GM12864 (cell line): ENCODE measurements around the gene ENPP3.

Experiments used
- DNase-seq: peaks from one replicate; pipeline ENCODE4 v3.0.0-alpha.2; 2011; ENCODE audit warnings: low read depth
- H3K4me3 ChIP-seq: 2 replicates; pipeline ENCODE4 v1.5.1; 2011; ENCODE audit warnings: mild to moderate bottlenecking, low read depth, low read length, control low read depth
- CTCF ChIP-seq: IDR thresholded peaks from 2 replicates; pipeline ENCODE4 v1.5.1; 2011; ENCODE audit warnings: low read depth, mild to moderate bottlenecking, moderate library complexity, low read length, control low read depth, inconsistent platforms; ENCODE audit errors: missing control alignments

The ENPP3 gene

GRCh38 chr6:131769385-131770141 is 132.5 kb downstream of the ENPP3 start:
- no peak overlapping the region for H3K4me3 ChIP-seq
- TF ChIP-seq CTCF, result no peak
- no peak for DNase-seq

- no peak overlapping the region for H3K4me3 ChIP-seq
- TF ChIP-seq CTCF, result no peak
- DNase-seq, result no peak
These were observed 133.7 kb downstream of the ENPP3 start for GRCh38 chr6:131770776-131771175.

GRCh38 chr6:131773284-131773950 is 136.3 kb downstream of the ENPP3 start:
- TF ChIP-seq CTCF, result no peak

GRCh38 chr6:131775886-131776285 is 138.8 kb downstream of the ENPP3 start:
- no peak for TF ChIP-seq CTCF
- DNase-seq, result no peak
- H3K4me3 ChIP-seq, result no peak overlapping the region

More at GRCh38 chr6:131773284-131773950, 136.3 kb downstream of the ENPP3 start:
- no peak overlapping the region for H3K4me3 ChIP-seq
- DNase-seq, result no peak

- no peak for TF ChIP-seq CTCF
- DNase-seq, result no peak
- no peak overlapping the region for H3K4me3 ChIP-seq
These were observed 139.9 kb downstream of the ENPP3 start for GRCh38 chr6:131776985-131777384.

- no peak for DNase-seq
- TF ChIP-seq CTCF, result no peak
- H3K4me3 ChIP-seq, result no peak overlapping the region
These were observed 141.1 kb downstream of the ENPP3 start for GRCh38 chr6:131778169-131778568.
